Upper lobe of left lung (tissue), 6 donors: Measurements from ENCODE around the gene DDX24. TPM values are rescaled to one million over a fixed set of nuclear protein-coding genes. Genes with fewer than 3 reads are reported as not detected.

ENCODE experiments used
- ATAC-seq, 2 donors: fragments of 200-7000 bp; cut with Tn5 transposase; one replicate each; pipeline ENCODE4 v1.9.1; 2022; ENCODE audit warnings: mild to moderate bottlenecking in 2 of 2, moderate library complexity in 2 of 2; ENCODE audit not compliant: low FRiP score in 2 of 2
- DNase-seq, 2 donors: peaks; one replicate each; pipeline ENCODE4 v3.0.0-alpha.2; 2019 to 2020
- H3K27ac ChIP-seq, 4 donors: fragments of 200-600 bp; sonication (generic); one replicate each; pipeline ENCODE4 v1.5.1; 2016 to 2019
- H3K27me3 ChIP-seq, 4 donors: fragments of 200-600 bp; sonication (generic); one replicate each; pipeline ENCODE4 v1.5.1; 2017 to 2019
- H3K36me3 ChIP-seq, 4 donors: fragments of 200-600 bp; sonication (generic); one replicate each; pipeline ENCODE4 v1.5.1; 2016 to 2019
- H3K4me1 ChIP-seq, 4 donors: fragments of 200-600 bp; sonication (generic); one replicate each; pipeline ENCODE4 v1.5.1; 2018 to 2019
- H3K4me3 ChIP-seq, 4 donors: fragments of 200-600 bp; sonication (generic); one replicate each; pipeline ENCODE4 v1.5.1; 2017 to 2019; ENCODE audit warnings: mild to moderate bottlenecking in 2 of 4, moderate library complexity in 1 of 4
- H3K9me3 ChIP-seq, 4 donors: fragments of 200-600 bp; sonication (generic); one replicate each; pipeline ENCODE4 v1.5.1; 2018 to 2019
- EP300 ChIP-seq, 4 donors: sonication (generic); formaldehyde crosslinking; IDR thresholded peaks; one replicate each; pipeline ENCODE4 v1.5.1; 2017; ENCODE audit warnings: antibody characterized with exemption in 4 of 4, control low read depth in 2 of 4
- POLR2A ChIP-seq, 4 donors: fragments of 450-650 bp; IDR thresholded peaks; one replicate each; pipeline ENCODE4 v1.5.1; 2016 to 2017; ENCODE audit warnings: antibody characterized with exemption in 4 of 4, mild to moderate bottlenecking in 2 of 4
- POLR2AphosphoS5 ChIP-seq, 2 donors: sonication (generic); formaldehyde crosslinking; IDR thresholded peaks; one replicate each; pipeline ENCODE4 v1.5.1; 2017; ENCODE audit warnings: antibody characterized with exemption in 2 of 2
- WGBS, 2 donors: methylation state at CpG; one replicate each; pipeline ENCODE4 v1.1.5; 2017 to 2018; 5-methylcytosine and 5-hydroxymethylcytosine counted together
- total RNA-seq, 6 donors: library from RNA; depleted of rRNA in 4 of 6; stranded (reverse); fragments of >200 nt in 4 of 6; gene quantifications; one replicate each; pipeline versions ENCODE4 v1.1.0 to v1.2.1, GENCODE V29; 2016 to 2021
- TF ChIP-seq, protein P1 (sequence below), 6 experiments: fragments of 450-650 bp in 4 of 6; fragments of 200-600 bp in 2 of 6; sonication (generic) in 2 of 6; IDR thresholded peaks; one replicate each; pipeline ENCODE4 v1.5.1; 2016 to 2019; ENCODE audit warnings: antibody characterized with exemption in 6 of 6
- donor health status: DM: no; HTN: no; CAD: no; lungs with moderate emphysema.
- donor health status: DM: no; HTN: yes; CAD: no; lungs with severe emphysema.

Gene DDX24
- total RNA-seq, 6 donors from 2014 or later, result 124 to 189 (median 154) TPM

DNA sequence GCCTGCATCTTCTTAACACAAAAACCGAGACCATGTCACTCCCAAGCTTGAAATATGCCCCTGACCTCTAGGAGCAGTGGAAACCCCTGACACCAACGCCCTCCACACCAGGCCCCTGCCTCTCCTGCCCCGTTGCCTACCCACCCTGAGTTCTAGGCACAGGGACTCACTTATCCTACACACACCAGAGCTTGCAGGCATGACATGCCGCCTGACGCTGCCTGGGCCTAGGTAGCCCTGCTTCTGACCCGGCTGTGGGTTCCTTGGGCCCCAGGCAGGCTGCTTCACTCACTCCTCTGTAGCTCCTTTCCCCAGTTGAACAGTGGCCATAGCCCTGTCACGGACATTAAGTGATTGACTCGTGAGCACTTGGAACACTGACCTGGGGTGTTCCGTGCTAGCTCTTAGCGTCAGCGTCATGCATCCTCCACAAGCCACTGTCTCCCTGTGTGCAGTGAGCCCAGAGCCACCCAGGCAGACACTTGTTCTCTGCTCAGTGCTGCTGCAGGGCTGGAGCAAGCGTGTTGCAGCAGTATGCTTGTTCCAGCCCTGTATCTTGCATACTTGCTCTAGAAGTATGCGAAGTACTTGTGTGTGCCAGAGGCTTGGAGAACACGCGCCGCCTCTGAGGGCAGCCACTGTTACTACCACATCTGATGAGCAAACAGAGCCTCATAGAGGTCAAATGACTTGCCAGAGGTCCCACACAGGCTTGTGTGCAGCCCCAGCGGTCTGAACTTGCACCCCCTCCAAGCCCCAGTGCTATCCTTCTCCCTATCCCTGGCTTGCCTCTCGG lies 39.3 kb downstream of the DDX24 start:
- Histone ChIP-seq H3K4me1 (peaks cover 0 to 15% (median 11%) of the 10 kb centered on the region in 4 donors), H3K36me3 (peaks cover 3 to 32% (median 24%) of the 10 kb centered on the region in 4 donors), H3K27me3 (no peaks in the 10 kb centered on the region), H3K27ac (peak overlapping the region in 1 of 4 donors; percentile 25), H3K4me3 (no peak overlapping the region), H3K9me3 (no peaks in the 10 kb centered on the region)
- no peak for TF ChIP-seq EP300 (IDR thresholded peaks at IDR 0.05)
- TF ChIP-seq, protein P1, sequence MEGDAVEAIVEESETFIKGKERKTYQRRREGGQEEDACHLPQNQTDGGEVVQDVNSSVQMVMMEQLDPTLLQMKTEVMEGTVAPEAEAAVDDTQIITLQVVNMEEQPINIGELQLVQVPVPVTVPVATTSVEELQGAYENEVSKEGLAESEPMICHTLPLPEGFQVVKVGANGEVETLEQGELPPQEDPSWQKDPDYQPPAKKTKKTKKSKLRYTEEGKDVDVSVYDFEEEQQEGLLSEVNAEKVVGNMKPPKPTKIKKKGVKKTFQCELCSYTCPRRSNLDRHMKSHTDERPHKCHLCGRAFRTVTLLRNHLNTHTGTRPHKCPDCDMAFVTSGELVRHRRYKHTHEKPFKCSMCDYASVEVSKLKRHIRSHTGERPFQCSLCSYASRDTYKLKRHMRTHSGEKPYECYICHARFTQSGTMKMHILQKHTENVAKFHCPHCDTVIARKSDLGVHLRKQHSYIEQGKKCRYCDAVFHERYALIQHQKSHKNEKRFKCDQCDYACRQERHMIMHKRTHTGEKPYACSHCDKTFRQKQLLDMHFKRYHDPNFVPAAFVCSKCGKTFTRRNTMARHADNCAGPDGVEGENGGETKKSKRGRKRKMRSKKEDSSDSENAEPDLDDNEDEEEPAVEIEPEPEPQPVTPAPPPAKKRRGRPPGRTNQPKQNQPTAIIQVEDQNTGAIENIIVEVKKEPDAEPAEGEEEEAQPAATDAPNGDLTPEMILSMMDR (IDR thresholded peaks at IDR 0.05), result peak in 1 of 6 experiments; percentile 8
- WGBS, 2 donors, result 74 to 84% methylated on average over 7 to 18 of the region's 18 CpGs
- DNase-seq (peak; percentile 47 to 67), ATAC-seq (peak; percentile 66 to 68)

DNA sequence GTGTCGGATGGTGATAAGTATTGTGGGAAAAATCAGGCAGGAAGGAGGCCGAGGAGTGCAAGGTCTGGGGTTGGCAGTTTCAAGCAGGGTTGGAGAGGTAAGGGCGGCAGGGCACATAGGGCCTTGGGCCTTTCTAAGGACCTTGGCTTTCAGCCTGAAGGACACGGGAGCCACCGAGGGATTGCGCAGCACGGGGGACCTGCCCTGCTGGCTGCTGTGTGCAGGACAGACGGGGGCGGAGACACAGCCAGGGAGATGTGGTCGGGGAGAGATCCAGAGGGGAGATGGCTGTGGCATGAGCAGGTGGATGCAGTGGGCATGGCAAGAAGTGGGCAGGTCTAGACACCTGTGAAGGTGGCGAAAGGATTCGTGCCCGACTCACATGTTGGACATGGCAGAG lies 40.2 kb downstream of the DDX24 start:
- H3K4me1 ChIP-seq, result peaks cover 0 to 15% (median 11%) of the 10 kb centered on the region in 4 donors
- H3K27me3 ChIP-seq, result no peaks in the 10 kb centered on the region
- DNase-seq (peak in 1 of 2 donors; percentile 59), ATAC-seq (no peak)
- no peaks in the 10 kb centered on the region for H3K9me3 ChIP-seq
- TF ChIP-seq, protein P1 (IDR thresholded peaks at IDR 0.05), result no peak
- TF ChIP-seq POLR2A (IDR thresholded peaks at IDR 0.05) (no peak), EP300 (IDR thresholded peaks at IDR 0.05) (no peak), POLR2AphosphoS5 (IDR thresholded peaks at IDR 0.05) (no peak)
- H3K4me3 ChIP-seq, result no peak overlapping the region
- WGBS, 2 donors, result 91% methylated on average over 13 of the region's 13 CpGs
- no peak overlapping the region for H3K27ac ChIP-seq
- H3K36me3 ChIP-seq, result peaks cover 0 to 25% (median 17%) of the 10 kb centered on the region in 4 donors

DNA sequence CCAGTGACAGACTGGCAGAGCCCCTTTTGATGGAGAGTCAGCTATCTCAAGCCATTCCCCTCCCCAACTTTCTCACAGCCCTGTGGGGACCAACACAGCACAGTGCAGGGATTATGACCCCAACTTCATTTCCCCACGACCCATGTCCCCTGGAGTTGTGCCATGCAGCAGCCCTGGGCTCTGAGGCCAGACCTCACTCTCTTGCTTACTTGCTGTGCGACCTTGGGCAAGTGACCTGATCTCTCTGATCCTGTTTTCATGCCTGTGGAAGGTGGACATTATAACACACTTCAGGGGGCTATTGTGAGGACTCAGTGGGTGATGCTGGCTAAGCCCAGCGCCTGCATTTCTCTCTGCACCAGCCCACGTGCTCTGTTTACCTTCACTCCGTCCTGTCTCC lies 40.8 kb downstream of the DDX24 start:
- WGBS, 2 donors, result 87 to 88% methylated on average over 5 of the region's 5 CpGs
- DNase-seq, result no peak

DNA sequence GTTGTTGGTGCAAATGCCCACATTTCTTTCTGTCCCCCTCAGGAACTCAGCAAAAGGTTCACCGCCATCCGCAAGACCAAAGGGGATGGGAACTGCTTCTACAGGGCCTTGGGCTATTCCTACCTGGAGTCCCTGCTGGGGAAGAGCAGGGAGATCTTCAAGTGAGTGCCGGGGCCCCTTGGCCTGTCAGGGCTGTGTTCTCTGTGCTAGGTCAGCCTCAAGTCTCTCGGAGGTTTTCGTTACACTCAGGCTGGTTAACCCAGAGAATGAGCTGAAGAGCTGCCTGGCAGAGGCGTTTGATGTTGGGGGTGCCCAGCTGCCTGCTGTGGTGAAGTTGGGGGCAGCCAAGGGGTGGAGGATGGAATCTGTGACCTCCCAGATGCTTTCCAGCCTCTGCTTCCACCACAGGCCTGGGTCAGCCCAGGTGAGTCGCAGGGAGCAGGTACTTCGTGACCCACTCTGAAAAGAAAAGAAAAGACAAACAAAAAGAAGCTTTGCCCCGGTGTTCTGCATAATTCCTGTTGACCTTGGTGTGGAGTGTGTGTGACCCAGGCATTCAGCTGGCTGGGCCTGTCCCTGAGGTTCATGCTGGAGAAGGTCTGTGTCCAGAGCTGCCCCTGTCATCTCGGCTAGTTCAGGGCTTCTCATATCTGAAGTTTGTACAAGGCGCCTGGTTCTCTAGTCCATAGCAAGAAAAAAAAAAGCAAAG lies 41.9 kb downstream of the DDX24 start:
- DNase-seq (no peak), ATAC-seq (no peak)
- no peaks in the 10 kb centered on the region for H3K9me3 ChIP-seq
- peaks cover 0 to 7% (median 2%) of the 10 kb centered on the region in 4 donors for H3K36me3 ChIP-seq
- peaks cover 0 to 15% (median 11%) of the 10 kb centered on the region in 4 donors for H3K4me1 ChIP-seq
- TF ChIP-seq, protein P1 (IDR thresholded peaks at IDR 0.05), result no peak
- TF ChIP-seq POLR2AphosphoS5 (IDR thresholded peaks at IDR 0.05) (no peak), POLR2A (IDR thresholded peaks at IDR 0.05) (no peak), EP300 (IDR thresholded peaks at IDR 0.05) (no peak)
- H3K27ac ChIP-seq, result no peak overlapping the region
- H3K27me3 ChIP-seq, result no peaks in the 10 kb centered on the region
- 90 to 95% methylated on average over 11 of the region's 11 CpGs for WGBS, 2 donors
- no peak overlapping the region for H3K4me3 ChIP-seq

More for the DNA sequence above, 40.8 kb downstream of the DDX24 start:
- no peak for ATAC-seq
- TF ChIP-seq, protein P1 (IDR thresholded peaks at IDR 0.05), result no peak
- TF ChIP-seq POLR2AphosphoS5 (IDR thresholded peaks at IDR 0.05) (no peak), EP300 (IDR thresholded peaks at IDR 0.05) (no peak), POLR2A (IDR thresholded peaks at IDR 0.05) (no peak)
- peaks cover 0 to 19% (median 11%) of the 10 kb centered on the region in 4 donors for H3K36me3 ChIP-seq
- H3K4me1 ChIP-seq, result peaks cover 0 to 15% (median 11%) of the 10 kb centered on the region in 4 donors
- H3K27ac ChIP-seq, result no peak overlapping the region
- H3K27me3 ChIP-seq, result no peaks in the 10 kb centered on the region
- H3K9me3 ChIP-seq, result no peaks in the 10 kb centered on the region
- no peak overlapping the region for H3K4me3 ChIP-seq
